H9 (cell line): ENCODE measurements around the gene PNMA6E. TPM values are rescaled to one million over a fixed set of nuclear protein-coding genes. Genes with fewer than 3 reads are reported as not detected.

Experiments
- DNase-seq: peaks from one replicate; pipeline ENCODE4 v3.0.0-alpha.2; 2017
- H2AFZ ChIP-seq: one replicate; pipeline ENCODE4 v1.6.1; 2013; ENCODE audit warnings: mild to moderate bottlenecking, low read length, control low read depth, moderate library complexity
- H2AK5ac ChIP-seq: 2 replicates; pipeline ENCODE4 v1.6.1; 2013; ENCODE audit warnings: low read length, control low read depth, mixed read lengths; ENCODE audit not compliant: insufficient read length
- H2BK120ac ChIP-seq: one replicate; pipeline ENCODE4 v1.6.1; 2013; ENCODE audit warnings: low read depth, mild to moderate bottlenecking, low read length, control low read depth, inconsistent platforms; ENCODE audit not compliant: poor library complexity, severe bottlenecking
- H2BK12ac ChIP-seq: 2 replicates; pipeline ENCODE4 v1.6.1; 2013; ENCODE audit warnings: low read length, control low read depth, mixed read lengths, low read depth; ENCODE audit not compliant: insufficient read length
- H2BK15ac ChIP-seq: 2 replicates; pipeline ENCODE4 v1.6.1; 2013; ENCODE audit warnings: low read depth, low read length, control low read depth
- H2BK20ac ChIP-seq: one replicate; pipeline ENCODE4 v1.6.1; 2013; ENCODE audit warnings: low read depth, mild to moderate bottlenecking, low read length, control low read depth, inconsistent platforms; ENCODE audit not compliant: poor library complexity, severe bottlenecking
- H2BK5ac ChIP-seq: 2 replicates; pipeline ENCODE4 v1.6.1; 2013; ENCODE audit warnings: low read length, control low read depth, mixed read lengths; ENCODE audit not compliant: insufficient read length
- H3K14ac ChIP-seq: 2 replicates; pipeline ENCODE4 v1.6.1; 2013; ENCODE audit warnings: low read length, control low read depth; ENCODE audit not compliant: insufficient read depth
- H3K18ac ChIP-seq: 2 replicates; pipeline ENCODE4 v1.6.1; 2013; ENCODE audit warnings: low read depth, mild to moderate bottlenecking, mixed read lengths, low read length, control low read depth; ENCODE audit not compliant: insufficient read length
- H3K23ac ChIP-seq: 2 replicates; pipeline ENCODE4 v1.6.1; 2013; ENCODE audit warnings: low read length, control low read depth, mixed read lengths, low read depth; ENCODE audit not compliant: insufficient read length
- H3K23me2 ChIP-seq: 2 replicates; pipeline ENCODE4 v1.6.1; 2013; ENCODE audit warnings: low read depth, mild to moderate bottlenecking, mixed read lengths, low read length, control low read depth; ENCODE audit not compliant: insufficient read length, poor library complexity, severe bottlenecking
- H3K27ac ChIP-seq: 2 replicates; pipeline ENCODE4 v1.5.1; 2013; ENCODE audit warnings: low read length, control low read depth, mixed read lengths, low read depth; ENCODE audit not compliant: insufficient read length
- H3K27me3 ChIP-seq: 2 replicates; pipeline ENCODE4 v1.6.1; 2013; ENCODE audit warnings: low read length, control low read depth, inconsistent platforms; ENCODE audit not compliant: insufficient read depth
- H3K4ac ChIP-seq: 2 replicates; pipeline ENCODE4 v1.6.1; 2013; ENCODE audit warnings: low read depth, mild to moderate bottlenecking, control low read depth, inconsistent platforms, low read length, moderate library complexity
- H3K4me1 ChIP-seq: 2 replicates; pipeline ENCODE4 v1.6.1; 2013; ENCODE audit warnings: low read length, control low read depth, inconsistent platforms; ENCODE audit not compliant: insufficient read depth
- H3K4me2 ChIP-seq: 2 replicates; pipeline ENCODE4 v1.6.1; 2013; ENCODE audit warnings: low read length, control low read depth, mixed read lengths; ENCODE audit not compliant: insufficient read length, insufficient read depth
- H3K56ac ChIP-seq: 2 replicates; pipeline ENCODE4 v1.6.1; 2013; ENCODE audit warnings: low read depth, mild to moderate bottlenecking, mixed read lengths, low read length, control low read depth; ENCODE audit not compliant: insufficient read length
- H3K79me1 ChIP-seq: 2 replicates; pipeline ENCODE4 v1.6.1; 2013; ENCODE audit warnings: low read depth, mild to moderate bottlenecking, moderate library complexity, low read length, control low read depth, inconsistent platforms; ENCODE audit not compliant: insufficient read depth, poor library complexity, severe bottlenecking
- H3K79me2 ChIP-seq: 2 replicates; pipeline ENCODE4 v1.6.1; 2013; ENCODE audit warnings: low read length, control low read depth, inconsistent platforms; ENCODE audit not compliant: insufficient read depth
- H3K9ac ChIP-seq: 2 replicates; pipeline ENCODE4 v1.6.1; 2013; ENCODE audit warnings: low read length, control low read depth, mixed read lengths; ENCODE audit not compliant: insufficient read length; ENCODE audit errors: extremely low read depth
- H3K9me3 ChIP-seq: one replicate; pipeline ENCODE4 v1.6.1; 2013; ENCODE audit warnings: low read depth, low read length, inconsistent platforms; ENCODE audit not compliant: control insufficient read depth
- H3T11ph ChIP-seq: one replicate; pipeline ENCODE4 v1.6.1; 2013; ENCODE audit warnings: mild to moderate bottlenecking, low read length, control low read depth, inconsistent platforms
- H4K20me1 ChIP-seq: one replicate; pipeline ENCODE4 v1.6.1; 2013; ENCODE audit not compliant: control insufficient read depth, insufficient read length, insufficient read depth
- H4K5ac ChIP-seq: 2 replicates; pipeline ENCODE4 v1.6.1; 2013; ENCODE audit warnings: low read depth, mild to moderate bottlenecking, mixed read lengths, low read length, control low read depth; ENCODE audit not compliant: insufficient read length
- H4K8ac ChIP-seq: replicated peaks from 2 replicates; pipeline ENCODE4 v1.6.1; 2013; ENCODE audit warnings: low read length, control low read depth, mixed read lengths, low read depth; ENCODE audit not compliant: insufficient read length
- H4K91ac ChIP-seq: 2 replicates; pipeline ENCODE4 v1.6.1; 2013; ENCODE audit warnings: low read depth, mild to moderate bottlenecking, moderate library complexity, mixed read lengths, low read length, control low read depth; ENCODE audit not compliant: insufficient read length
- H3K27ac Mint-ChIP-seq, 3 experiments: 2 replicates in 2 of 3; 3 replicates in 1 of 3; pipeline ENCODE4 v1.8.0; 2020 to 2021; ENCODE audit warnings: mixed read lengths in 3 of 3, mild to moderate bottlenecking in 1 of 3, moderate library complexity in 1 of 3
- H3K27me3 Mint-ChIP-seq: 2 replicates; pipeline ENCODE4 v1.8.0; 2021; ENCODE audit warnings: low read depth, mild to moderate bottlenecking, moderate library complexity, mixed read lengths
- H3K36me3 Mint-ChIP-seq, 3 experiments: 2 replicates in 2 of 3; 3 replicates in 1 of 3; pipeline ENCODE4 v1.8.0; 2020 to 2021; ENCODE audit warnings: low read depth in 3 of 3, mixed read lengths in 3 of 3; ENCODE audit not compliant: insufficient read depth in 1 of 3
- H3K4me1 Mint-ChIP-seq, 2 experiments: 2 replicates each; pipeline ENCODE4 v1.8.0; 2020; ENCODE audit warnings: mixed read lengths in 2 of 2
- H3K4me3 Mint-ChIP-seq, 2 experiments: 2 replicates in 1 of 2; 3 replicates in 1 of 2; pipeline ENCODE4 v1.8.0; 2020 to 2021; ENCODE audit warnings: mild to moderate bottlenecking in 2 of 2, mixed read lengths in 2 of 2, moderate library complexity in 1 of 2
- H3K9me3 Mint-ChIP-seq, 2 experiments: 2 replicates in 1 of 2; 3 replicates in 1 of 2; pipeline ENCODE4 v1.8.0; 2020; ENCODE audit warnings: mild to moderate bottlenecking in 2 of 2, mixed read lengths in 2 of 2, moderate library complexity in 1 of 2
- WGBS: extraction: QIAGEN DNeasy Blood & Tissue Kit; methylation state at CpG from one replicate; pipeline ENCODE4 v1.1.7; 2013; ENCODE audit warnings: missing lambda C conversion rate, low lambda C conversion rate, mixed read lengths; ENCODE audit not compliant: insufficient read length; ENCODE audit errors: extremely low coverage; 5-methylcytosine and 5-hydroxymethylcytosine counted together
- total RNA-seq: library from RNA; stranded (reverse); gene quantifications from 2 replicates; pipeline ENCODE4 v1.2.1, GENCODE V29; 2021
- TF ChIP-seq, protein P1 (sequence below): fragments of 200-600 bp; sonication (generic); conservative IDR thresholded peaks from 3 replicates; pipeline ENCODE4 v1.8.0; 2021; ENCODE audit warnings: antibody characterized with exemption, mild to moderate bottlenecking

PNMA6E gene
- total RNA-seq, 1 experiment from 2014 or later: not detected

DNA sequence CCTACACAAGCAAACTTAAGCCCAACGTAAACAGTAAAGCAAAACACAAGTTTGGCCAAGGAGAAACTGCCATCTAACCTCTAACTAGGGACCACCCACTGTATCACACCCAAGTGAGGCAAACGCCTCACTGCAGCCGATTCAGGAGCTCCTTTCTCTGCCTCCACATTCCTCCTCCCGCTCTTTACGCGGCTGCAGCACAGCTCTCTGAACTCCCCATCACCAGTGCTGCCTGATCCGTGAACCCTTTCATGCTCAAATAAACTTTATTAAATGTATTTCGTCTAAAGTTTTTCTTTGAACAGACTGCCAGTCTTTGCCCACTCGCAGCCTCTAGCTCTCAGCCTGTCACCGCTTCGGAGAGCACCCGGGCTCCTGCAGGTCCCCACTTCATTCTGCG is 6.5 kb downstream of the PNMA6E start:
- H3K79me1 ChIP-seq: no peaks in the 10 kb centered on the region
- H4K20me1 ChIP-seq: no peaks in the 10 kb centered on the region
- H2BK12ac ChIP-seq: no peak overlapping the region
- peaks cover 5% of the 10 kb centered on the region for H3K23me2 ChIP-seq
- H4K5ac ChIP-seq: no peak overlapping the region
- H2AK5ac ChIP-seq: no peak overlapping the region
- no peak overlapping the region for H3K4me3 Mint-ChIP-seq
- H3K4me2 ChIP-seq: no peak overlapping the region
- H3K56ac ChIP-seq: no peak overlapping the region
- no peak overlapping the region for H4K8ac ChIP-seq
- H3K9me3 Mint-ChIP-seq: peaks cover 50 to 52% of the 10 kb centered on the region in 2 experiments
- no peak overlapping the region for H3K9ac ChIP-seq
- H3K27me3 ChIP-seq: no peaks in the 10 kb centered on the region
- H2BK120ac ChIP-seq: no peak overlapping the region
- H2BK20ac ChIP-seq: no peak overlapping the region
- WGBS: no CpG with 5 or more reads among the region's 13 CpGs
- H2BK15ac ChIP-seq: no peak overlapping the region
- peaks cover 0 to 4% (median 0%) of the 10 kb centered on the region in 3 experiments; a peak in 3 of 7 replicates for H3K36me3 Mint-ChIP-seq
- peak overlapping the region in 1 of 3 experiments; percentile 7; a peak in 1 of 7 replicates for H3K27ac Mint-ChIP-seq
- H3K23ac ChIP-seq: no peak overlapping the region
- H3K9me3 ChIP-seq: peaks cover 46% of the 10 kb centered on the region
- no peaks in the 10 kb centered on the region for H3K79me2 ChIP-seq
- H2BK5ac ChIP-seq: no peak overlapping the region
- no peaks in the 10 kb centered on the region for H3K4me1 ChIP-seq
- TF ChIP-seq, protein P1, sequence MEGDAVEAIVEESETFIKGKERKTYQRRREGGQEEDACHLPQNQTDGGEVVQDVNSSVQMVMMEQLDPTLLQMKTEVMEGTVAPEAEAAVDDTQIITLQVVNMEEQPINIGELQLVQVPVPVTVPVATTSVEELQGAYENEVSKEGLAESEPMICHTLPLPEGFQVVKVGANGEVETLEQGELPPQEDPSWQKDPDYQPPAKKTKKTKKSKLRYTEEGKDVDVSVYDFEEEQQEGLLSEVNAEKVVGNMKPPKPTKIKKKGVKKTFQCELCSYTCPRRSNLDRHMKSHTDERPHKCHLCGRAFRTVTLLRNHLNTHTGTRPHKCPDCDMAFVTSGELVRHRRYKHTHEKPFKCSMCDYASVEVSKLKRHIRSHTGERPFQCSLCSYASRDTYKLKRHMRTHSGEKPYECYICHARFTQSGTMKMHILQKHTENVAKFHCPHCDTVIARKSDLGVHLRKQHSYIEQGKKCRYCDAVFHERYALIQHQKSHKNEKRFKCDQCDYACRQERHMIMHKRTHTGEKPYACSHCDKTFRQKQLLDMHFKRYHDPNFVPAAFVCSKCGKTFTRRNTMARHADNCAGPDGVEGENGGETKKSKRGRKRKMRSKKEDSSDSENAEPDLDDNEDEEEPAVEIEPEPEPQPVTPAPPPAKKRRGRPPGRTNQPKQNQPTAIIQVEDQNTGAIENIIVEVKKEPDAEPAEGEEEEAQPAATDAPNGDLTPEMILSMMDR: no peak
- peaks cover 0 to 6% of the 10 kb centered on the region in 2 experiments; a peak in 1 of 4 replicates for H3K4me1 Mint-ChIP-seq
- H3K18ac ChIP-seq: no peak overlapping the region
- no peak overlapping the region for H3K14ac ChIP-seq
- DNase-seq: no peak
- no peak overlapping the region for H3K4ac ChIP-seq
- no peak overlapping the region for H3K27ac ChIP-seq
- H3K27me3 Mint-ChIP-seq: peaks cover 12% of the 10 kb centered on the region
- no peak overlapping the region for H2AFZ ChIP-seq
- no peak overlapping the region for H3T11ph ChIP-seq
- no peak overlapping the region for H4K91ac ChIP-seq
